ENCODE results near the gene ANKS1B.

DNA sequence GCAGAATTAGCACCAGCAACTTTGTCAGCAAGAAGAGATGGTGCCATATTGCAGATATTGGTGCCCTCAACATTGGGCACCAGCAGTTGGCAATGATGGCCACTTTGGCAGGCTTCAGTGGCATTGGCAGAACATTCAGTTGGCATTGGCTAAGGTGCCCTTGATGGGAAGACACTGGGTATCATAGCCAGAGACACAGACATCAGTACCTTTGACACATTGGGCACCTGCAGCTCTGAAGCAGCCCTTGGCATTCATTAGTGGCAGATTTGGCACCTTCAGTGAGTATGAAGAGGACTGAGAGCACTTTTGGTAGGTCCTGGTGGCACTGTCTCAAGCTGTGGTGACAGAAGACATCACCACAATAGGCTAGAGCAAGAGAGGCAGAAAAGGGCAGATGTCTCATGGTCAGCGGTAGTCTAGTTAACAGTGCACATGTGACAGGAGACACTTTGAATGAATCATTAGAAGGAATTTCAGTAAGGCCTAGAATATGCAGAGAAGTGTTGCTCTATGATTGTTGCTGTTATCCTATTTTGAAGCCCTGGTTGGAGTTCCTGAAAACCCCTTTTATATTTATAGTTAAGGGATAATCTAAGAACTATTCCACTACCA is 917.5 kb downstream of the ANKS1B start:
- TF ChIP-seq EZH2phosphoT487 (IDR thresholded peaks at IDR 0.05; ENCODE audit: borderline replicate concordance), result no peak
- TF ChIP-seq, protein P1, sequence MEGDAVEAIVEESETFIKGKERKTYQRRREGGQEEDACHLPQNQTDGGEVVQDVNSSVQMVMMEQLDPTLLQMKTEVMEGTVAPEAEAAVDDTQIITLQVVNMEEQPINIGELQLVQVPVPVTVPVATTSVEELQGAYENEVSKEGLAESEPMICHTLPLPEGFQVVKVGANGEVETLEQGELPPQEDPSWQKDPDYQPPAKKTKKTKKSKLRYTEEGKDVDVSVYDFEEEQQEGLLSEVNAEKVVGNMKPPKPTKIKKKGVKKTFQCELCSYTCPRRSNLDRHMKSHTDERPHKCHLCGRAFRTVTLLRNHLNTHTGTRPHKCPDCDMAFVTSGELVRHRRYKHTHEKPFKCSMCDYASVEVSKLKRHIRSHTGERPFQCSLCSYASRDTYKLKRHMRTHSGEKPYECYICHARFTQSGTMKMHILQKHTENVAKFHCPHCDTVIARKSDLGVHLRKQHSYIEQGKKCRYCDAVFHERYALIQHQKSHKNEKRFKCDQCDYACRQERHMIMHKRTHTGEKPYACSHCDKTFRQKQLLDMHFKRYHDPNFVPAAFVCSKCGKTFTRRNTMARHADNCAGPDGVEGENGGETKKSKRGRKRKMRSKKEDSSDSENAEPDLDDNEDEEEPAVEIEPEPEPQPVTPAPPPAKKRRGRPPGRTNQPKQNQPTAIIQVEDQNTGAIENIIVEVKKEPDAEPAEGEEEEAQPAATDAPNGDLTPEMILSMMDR (conservative IDR thresholded peaks at IDR 0.05; ENCODE audit: low read length), result no peak
